Measurements from ENCODE around the gene SRSF8.

GRCh38 chr11:95082576-95083001, 15.9 kb downstream of the SRSF8 start:
- TF ChIP-seq POLR2A (IDR thresholded peaks at IDR 0.05; ENCODE audit: low read length) (no peak), GATA1 (IDR thresholded peaks at IDR 0.05; ENCODE audit: low read depth, low read length) (no peak)
